ENCODE data around the gene TMEM176B.
"Not testable (repeated sequence)": the region's sequence is repeated elsewhere in the genome, so short reads cannot be mapped to it uniquely, and the experiment has no call there.

The TMEM176B gene

DNA sequence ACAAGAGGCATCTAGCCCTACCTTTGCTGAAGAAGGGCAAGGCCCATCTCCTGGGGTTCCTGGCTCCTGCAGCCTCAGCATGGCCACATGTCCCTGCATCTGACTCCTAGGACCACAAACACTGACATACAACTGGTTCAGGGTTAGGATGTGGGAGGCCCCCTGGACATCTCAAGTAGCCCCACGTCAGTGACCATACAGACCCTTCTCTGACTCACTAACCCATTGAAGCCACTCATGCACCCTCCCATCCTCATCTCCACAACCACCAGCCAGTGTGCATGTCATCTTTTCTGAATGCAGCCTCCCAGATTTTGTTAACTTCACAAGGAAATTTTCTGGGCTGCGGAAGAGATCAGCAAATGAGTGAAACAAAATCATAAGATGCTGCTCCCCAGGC, 18.2 kb downstream of the TMEM176B start:
- DNase-seq (ENCODE audit: low spot score), result no peak
- TF ChIP-seq CTCF (IDR thresholded peaks at IDR 0.05; ENCODE audit: extremely low read depth, insufficient read depth, missing control alignments), result no peak
- in situ Hi-C loops (cut with MboI; ENCODE audit: low pct_unique_long_range_greater_than_20kb, low sequenced_read_pairs, unreplicated experiment), result no loop called here

- no peak for TF ChIP-seq CTCF (IDR thresholded peaks at IDR 0.05; ENCODE audit: extremely low read depth, insufficient read depth, missing control alignments)
- no peak for DNase-seq (ENCODE audit: low spot score)
- in situ Hi-C loops (cut with MboI; ENCODE audit: low pct_unique_long_range_greater_than_20kb, low sequenced_read_pairs, unreplicated experiment), result no loop called here
These were observed 19.1 kb downstream of the TMEM176B start for GRCh38 chr7:150781103-150781502.

- DNase-seq (ENCODE audit: low spot score), result no peak
- in situ Hi-C loops (cut with MboI; ENCODE audit: low pct_unique_long_range_greater_than_20kb, low sequenced_read_pairs, unreplicated experiment), result no loop called here
- no peak for TF ChIP-seq CTCF (IDR thresholded peaks at IDR 0.05; ENCODE audit: extremely low read depth, insufficient read depth, missing control alignments)
These were observed 19.9 kb downstream of the TMEM176B start for GRCh38 chr7:150780292-150780691.

- DNase-seq (ENCODE audit: low spot score), result peak; percentile 56
- TF ChIP-seq CTCF (IDR thresholded peaks at IDR 0.05; ENCODE audit: extremely low read depth, insufficient read depth, missing control alignments), result peak; percentile 90
- in situ Hi-C loops (cut with MboI; ENCODE audit: low pct_unique_long_range_greater_than_20kb, low sequenced_read_pairs, unreplicated experiment), result no loop called here
These were observed 21.3 kb downstream of the TMEM176B start for GRCh38 chr7:150778738-150779301.

GRCh38 chr7:150778014-150778737, 22.0 kb downstream of the TMEM176B start:
- DNase-seq (ENCODE audit: low spot score), result no peak
- TF ChIP-seq CTCF (IDR thresholded peaks at IDR 0.05; ENCODE audit: extremely low read depth, insufficient read depth, missing control alignments), result no peak
- in situ Hi-C loops (cut with MboI; ENCODE audit: low pct_unique_long_range_greater_than_20kb, low sequenced_read_pairs, unreplicated experiment), result no loop called here

DNA sequence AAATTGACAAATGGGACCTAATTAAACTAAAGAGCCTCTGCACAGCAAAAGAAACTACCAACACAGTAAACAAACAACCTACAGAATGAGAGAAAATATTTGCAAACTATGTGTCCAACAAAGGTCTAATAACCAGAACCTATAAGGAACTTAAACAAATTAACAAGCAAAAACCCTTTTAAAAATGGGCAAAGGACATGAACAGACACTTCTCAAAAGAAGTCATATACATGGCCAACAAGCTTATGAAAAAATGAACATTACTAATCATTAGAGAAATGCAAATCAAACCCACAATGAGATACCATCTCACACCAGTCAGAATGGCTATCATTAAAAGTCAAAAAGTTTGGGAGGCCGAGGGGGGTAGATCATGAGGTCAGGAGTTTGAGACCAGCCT, 26.0 kb downstream of the TMEM176B start:
- in situ Hi-C loops (cut with MboI; ENCODE audit: low pct_unique_long_range_greater_than_20kb, low sequenced_read_pairs, unreplicated experiment); DNase-seq (ENCODE audit: low spot score): not testable (repeated sequence)

DNA sequence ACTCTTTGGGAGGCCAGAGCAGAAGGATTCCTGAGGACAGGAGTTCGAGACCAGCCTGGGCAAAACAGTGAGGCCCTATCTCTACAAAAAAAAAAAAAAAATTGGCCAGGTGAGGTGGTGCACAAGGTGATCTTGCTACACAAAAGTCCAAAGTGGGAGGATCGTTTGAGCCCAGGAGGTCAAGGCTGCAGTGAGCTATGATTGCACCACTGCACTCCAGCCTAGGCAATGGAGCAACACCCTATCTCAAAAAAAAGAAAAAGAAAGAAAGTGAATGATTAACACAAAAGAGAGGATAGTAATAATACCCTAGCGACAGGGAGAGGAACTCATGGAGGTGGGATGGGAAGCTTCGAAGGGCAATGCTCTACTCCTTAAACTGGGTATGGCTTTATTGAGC, 30.4 kb downstream of the TMEM176B start:
- in situ Hi-C loops (cut with MboI; ENCODE audit: low pct_unique_long_range_greater_than_20kb, low sequenced_read_pairs, unreplicated experiment), result no loop called here
- DNase-seq (ENCODE audit: low spot score), result no peak
- no peak for TF ChIP-seq CTCF (IDR thresholded peaks at IDR 0.05; ENCODE audit: extremely low read depth, insufficient read depth, missing control alignments)
